Heart right ventricle (tissue), 16 donors: ENCODE measurements around the gene PCSK2. TPM values are rescaled to one million over a fixed set of nuclear protein-coding genes. Genes with fewer than 3 reads are reported as not detected.

Source experiments
- ATAC-seq, 8 donors: fragments of 200-7000 bp; cut with Tn5 transposase; one replicate each; pipeline ENCODE4 v1.9.1; 2020; ENCODE audit warnings: mild to moderate bottlenecking in 8 of 8, moderate library complexity in 8 of 8, moderate number of reproducible peaks in 1 of 8
- DNase-seq, 2 donors: peaks; one replicate each; pipeline ENCODE4 v3.0.0-alpha.2; 2020
- H3K27ac ChIP-seq, 10 donors: fragments of 200-600 bp; sonication (generic) in 2 of 10; one replicate each; pipeline versions ENCODE4 v1.5.0 to v1.8.0; 2020 to 2022; ENCODE audit warnings: mild to moderate bottlenecking in 3 of 10
- H3K27me3 ChIP-seq, 7 donors: fragments of 200-600 bp; one replicate each; pipeline ENCODE4 v1.8.0; 2021 to 2022; ENCODE audit warnings: mild to moderate bottlenecking in 2 of 7
- H3K36me3 ChIP-seq, 9 donors: fragments of 200-600 bp; sonication (generic) in 1 of 9; one replicate each; pipeline versions ENCODE4 v1.5.0 to v1.8.0; 2020 to 2022; ENCODE audit warnings: mild to moderate bottlenecking in 2 of 9
- H3K4me1 ChIP-seq, 9 donors: fragments of 200-600 bp; sonication (generic) in 1 of 9; one replicate each; pipeline versions ENCODE4 v1.5.0 to v1.8.0; 2020 to 2022; ENCODE audit warnings: mild to moderate bottlenecking in 4 of 9
- H3K4me3 ChIP-seq, 10 donors: fragments of 200-600 bp; sonication (generic) in 2 of 10; one replicate each; pipeline versions ENCODE4 v1.5.0 to v1.8.0; 2020 to 2022; ENCODE audit warnings: mild to moderate bottlenecking in 7 of 10, moderate library complexity in 2 of 10
- H3K9me3 ChIP-seq, 11 donors: fragments of 200-600 bp in 10 of 11; sonication (generic) in 2 of 11; one replicate each; pipeline versions ENCODE4 v1.5.0 to v1.8.0; 2013 to 2022; ENCODE audit warnings: mild to moderate bottlenecking in 2 of 11, control low read depth in 1 of 11, moderate library complexity in 1 of 11
- CTCF ChIP-seq, 9 donors: fragments of 200-600 bp; sonication (generic) in 2 of 9; IDR thresholded peaks; one replicate each; pipeline versions ENCODE4 v1.5.0 to v1.8.0; 2021 to 2022; ENCODE audit warnings: antibody characterized with exemption in 9 of 9, mild to moderate bottlenecking in 5 of 9, moderate library complexity in 1 of 9
- WGBS, 2 donors: extraction: QIAGEN DNeasy Blood & Tissue Kit; methylation state at CpG; one replicate each; pipeline ENCODE4 v1.1.7; 2013; ENCODE audit warnings: inconsistent platforms in 1 of 2; 5-methylcytosine and 5-hydroxymethylcytosine counted together
- intact Hi-C, 10 donors: fragments of 100-400 bp; cut with DNase I; formaldehyde crosslinking; loops; one replicate each; pipeline versions ENCODE4 v1.11.1 to v1.14.2; 2022
- polyA plus RNA-seq, 2 donors: library from polyadenylated mRNA; stranded (reverse); fragments of 200-250 nt; gene quantifications; one replicate each; pipeline ENCODE4 v1.2.3, GENCODE V29; 2013
- total RNA-seq, 10 donors: library from RNA; stranded (reverse); fragmentation: NEBNext Ultra II Directional in 3 of 10; extraction: Animal tissue kit (Norgen Biotek cat#: 25700) in 3 of 10; gene quantifications; one replicate each; pipeline versions ENCODE4 v1.2.1 to v1.2.4, GENCODE V29; 2021 to 2023
- donor health status: Arrhythmogenic right ventricular cardiomyopathy.
- donor health status: ischemic (EF 13 %, LVEDD 7.1; RV severe dilation, severe dysfunction).
- donor health status: healthy with polysubstance abuse.
- donor health status: DM: no; HTN: yes; CAD: no.
- donor health status: DM: no; HTN: no; CAD: no.
- donor health status: ischemic (EF 25% LVEDD 6.9; RV normal size, moderate dysfunction).
- donor health status: ischemic (EF 25% LVEDD 5.7; RV mildly dilated, moderate dysfunction).
- donor health status: healthy.
- donor health status: DM: yes; HTN: yes; CAD: no.
- donor health status: Ischemic cardiomyopathy.
- donor health status: ischemic (EF 35%, LVEDD 5.7; RV mildly dilated, moderate dysfunction).
- donor health status: nonischemic (EF 11% LVEDD 7.7; RV severe dilation, severe dysfunction).
- donor health status: DM: yes; HTN: yes; CAD: no.
- donor health status: PGD.
- donor health status: ischemic (EF 29% LVEDD 5.4; RV normal size, mild dysfunction).
- donor health status: nonischemic (EF 23%, LVEDD 6.1; RV moderate dilation, normal function).

PCSK2 gene
- total and polyA plus RNA-seq, 12 donors: 0.09 to 1.4 (median 0.66) TPM; not detected in 1

- Histone ChIP-seq H3K27me3 (peaks cover 0 to 4% (median 0%) of the 10 kb centered on the region in 7 donors), H3K36me3 (no peaks in the 10 kb centered on the region), H3K4me1 (no peaks in the 10 kb centered on the region), H3K4me3 (no peak overlapping the region), H3K27ac (no peak overlapping the region), H3K9me3 (no peaks in the 10 kb centered on the region)
- ATAC-seq (no peak), DNase-seq (no peak)
- 72 to 80% methylated on average over 5 of the region's 5 CpGs for WGBS, 2 donors
- no peak for TF ChIP-seq CTCF (IDR thresholded peaks at IDR 0.05)
- intact Hi-C loops: no loop called here
Measured at GRCh38 chr20:17376031-17376430, 149.2 kb downstream of the PCSK2 start.

DNA sequence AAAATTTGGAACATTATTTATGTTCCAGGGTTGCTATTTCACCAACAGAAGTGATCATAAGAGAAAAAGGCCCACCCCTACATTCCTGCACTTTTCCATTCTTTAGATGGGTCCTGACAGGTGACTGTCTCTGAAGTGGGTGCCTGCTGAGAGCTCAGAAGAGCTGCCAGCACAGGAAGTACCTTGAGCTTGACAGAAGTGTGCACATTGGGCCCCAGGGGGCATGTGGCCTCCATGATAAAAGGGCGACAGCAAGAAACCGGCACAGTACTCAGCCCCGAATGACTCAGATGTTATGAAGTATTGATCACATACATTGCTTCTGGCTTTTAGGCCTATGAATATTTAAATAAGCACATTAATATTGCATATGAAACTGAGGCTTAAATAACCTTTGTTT is 150.4 kb downstream of the PCSK2 start:
- no peak for DNase-seq
- peaks cover 0 to 4% (median 0%) of the 10 kb centered on the region in 7 donors for H3K27me3 ChIP-seq
- ATAC-seq: no peak
- no peak overlapping the region for H3K4me3 ChIP-seq
- no peak for TF ChIP-seq CTCF (IDR thresholded peaks at IDR 0.05)
- no peaks in the 10 kb centered on the region for H3K36me3 ChIP-seq
- H3K9me3 ChIP-seq: no peaks in the 10 kb centered on the region
- intact Hi-C loops: no loop called here
- no peak overlapping the region for H3K27ac ChIP-seq
- no peaks in the 10 kb centered on the region for H3K4me1 ChIP-seq
- 65 to 68% methylated on average over 3 of the region's 3 CpGs for WGBS, 2 donors

GRCh38 chr20:17379651-17380050 is 152.8 kb downstream of the PCSK2 start:
- Histone ChIP-seq H3K9me3 (no peaks in the 10 kb centered on the region), H3K27ac (no peak overlapping the region), H3K27me3 (no peaks in the 10 kb centered on the region), H3K4me3 (no peak overlapping the region), H3K4me1 (no peaks in the 10 kb centered on the region), H3K36me3 (no peaks in the 10 kb centered on the region)
- DNase-seq (no peak), ATAC-seq (no peak)
- intact Hi-C loops: no loop called here
- WGBS, 2 donors: 89% methylated on average over 2 of the region's 2 CpGs
- no peak for TF ChIP-seq CTCF (IDR thresholded peaks at IDR 0.05)

DNA sequence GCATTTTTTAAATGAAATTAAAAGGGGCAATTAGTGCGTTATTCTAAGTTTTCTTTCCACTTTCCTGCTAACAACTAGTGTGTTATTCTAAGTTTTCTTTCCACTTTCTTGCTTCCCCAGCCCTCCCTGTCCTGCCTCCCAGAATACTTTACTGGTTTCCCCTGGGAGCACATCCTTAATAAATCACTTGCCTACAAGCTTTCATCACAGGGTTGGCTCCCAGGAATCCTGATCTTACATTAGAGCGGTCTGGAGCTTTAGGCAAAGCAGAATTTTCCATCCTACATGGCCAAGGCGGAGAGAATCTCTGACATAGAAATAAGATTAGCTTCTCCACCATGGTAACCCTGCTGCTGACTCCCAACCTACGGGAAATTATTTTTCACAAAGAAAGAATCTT is 154.0 kb downstream of the PCSK2 start:
- no peak for ATAC-seq
- H3K9me3 ChIP-seq: no peaks in the 10 kb centered on the region
- no peak overlapping the region for H3K27ac ChIP-seq
- H3K4me1 ChIP-seq: no peaks in the 10 kb centered on the region
- peaks cover 0 to 5% (median 0%) of the 10 kb centered on the region in 7 donors for H3K27me3 ChIP-seq
- TF ChIP-seq CTCF (IDR thresholded peaks at IDR 0.05): no peak
- WGBS, 2 donors: 58 to 73% methylated on average over 4 of the region's 4 CpGs
- H3K4me3 ChIP-seq: no peak overlapping the region
- intact Hi-C loops: no loop called here
- no peaks in the 10 kb centered on the region for H3K36me3 ChIP-seq
- no peak for DNase-seq
